GM19328 (cell line): Measurements from ENCODE around the gene PHACTR3.
"Not testable (repeated sequence)": the region's sequence is repeated elsewhere in the genome, so short reads cannot be mapped to it uniquely, and the experiment has no call there.

ENCODE experiments used
- ATAC-seq: cut with Tn5 transposase; IDR thresholded peaks from one replicate; pipeline ENCODE4 v1.9.1; 2021; ENCODE audit warnings: mild to moderate bottlenecking, moderate library complexity; ENCODE audit not compliant: unreplicated experiment

Gene PHACTR3

DNA sequence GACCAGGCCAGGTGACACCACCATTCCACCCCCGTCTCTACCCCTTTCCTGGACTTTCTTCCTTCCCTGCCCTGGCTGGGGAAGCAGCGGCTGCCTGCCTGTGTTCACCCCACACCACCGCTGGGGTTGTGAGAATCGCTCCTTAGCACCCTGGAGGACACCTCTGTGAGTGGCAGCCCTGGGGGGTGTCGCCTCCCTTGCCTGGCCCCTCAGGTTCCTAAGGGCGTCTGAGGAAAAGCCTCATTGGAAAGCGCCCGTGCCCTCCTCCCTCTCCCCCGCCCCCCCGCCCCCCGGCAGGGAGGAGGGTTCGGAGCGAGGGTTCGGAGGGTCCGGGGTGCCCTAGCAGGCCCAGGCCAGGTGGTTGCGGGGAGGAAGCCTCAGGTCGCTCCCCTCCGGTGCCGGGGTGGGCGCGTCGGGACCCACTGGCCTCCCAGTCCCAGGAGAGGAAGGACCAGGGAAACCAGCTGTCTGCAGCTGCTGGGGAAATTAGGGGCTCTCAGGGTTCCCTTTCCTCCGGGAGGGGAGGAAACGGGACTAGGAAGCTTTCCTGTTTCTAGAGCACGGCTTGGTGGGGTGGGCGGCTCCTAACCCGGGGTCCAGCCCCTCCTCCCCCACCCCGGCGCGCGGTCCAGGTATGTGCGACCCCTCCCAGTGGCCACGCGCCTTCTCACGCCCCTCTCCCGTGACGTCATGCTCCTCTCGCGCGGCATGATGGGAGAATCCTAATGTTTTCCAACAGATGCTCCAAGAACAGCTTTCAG lies at the start of gene PHACTR3:
TSS of gene PHACTR3 (plus strand) at position 760 of the 761 bp plus-strand sequence. CDS start 475 bp downstream, outside the sequence.
- ATAC-seq, result no peak

DNA sequence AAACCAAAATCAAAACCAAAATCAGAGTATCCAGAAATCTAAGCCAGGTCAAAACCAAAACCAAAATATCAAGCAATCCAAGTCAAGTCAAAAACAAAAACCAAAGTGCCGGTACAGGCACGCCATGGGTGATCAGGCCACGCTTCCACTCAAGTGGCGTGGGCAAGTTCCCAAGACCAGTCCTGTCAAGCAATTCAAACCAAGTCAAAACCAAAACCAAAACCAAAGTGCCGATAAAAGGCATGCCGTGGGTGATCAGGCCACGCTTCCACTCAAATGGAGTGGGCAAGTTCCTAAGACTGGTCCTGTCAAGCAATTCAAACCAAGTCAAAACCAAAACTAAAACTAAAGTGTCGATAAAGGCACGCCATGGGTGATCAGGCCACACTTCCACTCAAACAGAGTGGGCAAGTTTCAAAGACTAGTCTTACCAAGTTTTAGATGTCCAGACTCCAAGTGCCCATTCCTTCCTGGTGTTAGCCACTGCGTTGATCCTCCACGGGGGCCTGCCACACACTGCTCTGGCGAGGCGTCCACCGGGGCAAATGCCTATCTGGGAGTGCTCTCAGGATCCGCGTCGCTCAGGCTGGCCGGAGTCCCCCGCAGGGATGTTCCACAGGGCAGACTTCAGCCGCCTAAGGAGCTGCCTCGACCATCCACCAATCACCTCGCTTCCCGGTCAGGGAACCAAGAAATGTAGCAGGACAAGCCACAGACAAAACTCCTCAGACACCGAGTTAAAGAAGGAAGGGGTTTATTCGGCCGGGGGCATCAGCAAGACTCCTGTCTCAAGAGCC lies 46.4 kb upstream of the PHACTR3 start:
- ATAC-seq, result not testable (repeated sequence)

DNA sequence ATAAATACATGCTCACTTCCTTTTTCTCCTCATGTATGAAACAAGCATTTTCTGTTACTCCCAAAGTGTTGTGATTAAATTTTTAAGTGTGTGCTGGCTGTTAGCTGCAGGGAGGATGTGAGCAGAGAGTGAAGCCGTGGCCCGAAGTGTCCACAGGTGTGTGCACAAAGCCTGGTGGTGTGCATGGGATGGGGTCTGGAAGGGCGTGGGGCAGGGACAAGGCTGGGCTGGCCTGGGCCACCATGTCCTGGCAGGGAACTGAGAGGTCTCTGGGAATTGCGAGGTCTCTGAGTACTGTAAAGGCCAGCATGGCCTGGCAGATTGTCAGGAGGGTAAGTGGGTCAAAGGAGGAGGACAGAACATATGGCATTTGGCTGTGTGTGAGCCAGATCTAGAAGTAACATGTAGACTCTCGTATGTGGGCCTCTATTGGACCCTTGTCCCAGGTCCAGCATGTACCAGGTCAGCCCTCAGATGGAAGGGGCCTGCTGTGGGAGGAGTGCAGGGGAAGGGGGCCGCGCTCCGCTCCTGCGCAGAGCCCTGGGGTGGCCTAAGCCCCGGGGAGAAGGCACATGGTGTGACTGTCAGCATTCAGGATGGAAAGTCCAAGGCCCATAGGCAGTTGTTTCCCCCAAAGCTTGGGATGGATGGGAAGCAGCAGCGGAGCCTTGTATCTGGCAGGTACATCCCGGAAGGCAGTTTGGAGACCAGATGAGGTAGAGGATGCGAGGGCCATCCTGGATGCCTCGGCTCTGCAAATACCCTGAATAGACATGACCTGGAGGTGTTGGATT lies 45.1 kb upstream of the PHACTR3 start:
- ATAC-seq, result no peak

GRCh38 chr20:59559863-59560262 lies 44.5 kb upstream of the PHACTR3 start:
- no peak for ATAC-seq

GRCh38 chr20:59560588-59561227 lies 43.6 kb upstream of the PHACTR3 start:
- no peak for ATAC-seq

GRCh38 chr20:59561228-59561605 lies 43.1 kb upstream of the PHACTR3 start:
- ATAC-seq, result no peak

DNA sequence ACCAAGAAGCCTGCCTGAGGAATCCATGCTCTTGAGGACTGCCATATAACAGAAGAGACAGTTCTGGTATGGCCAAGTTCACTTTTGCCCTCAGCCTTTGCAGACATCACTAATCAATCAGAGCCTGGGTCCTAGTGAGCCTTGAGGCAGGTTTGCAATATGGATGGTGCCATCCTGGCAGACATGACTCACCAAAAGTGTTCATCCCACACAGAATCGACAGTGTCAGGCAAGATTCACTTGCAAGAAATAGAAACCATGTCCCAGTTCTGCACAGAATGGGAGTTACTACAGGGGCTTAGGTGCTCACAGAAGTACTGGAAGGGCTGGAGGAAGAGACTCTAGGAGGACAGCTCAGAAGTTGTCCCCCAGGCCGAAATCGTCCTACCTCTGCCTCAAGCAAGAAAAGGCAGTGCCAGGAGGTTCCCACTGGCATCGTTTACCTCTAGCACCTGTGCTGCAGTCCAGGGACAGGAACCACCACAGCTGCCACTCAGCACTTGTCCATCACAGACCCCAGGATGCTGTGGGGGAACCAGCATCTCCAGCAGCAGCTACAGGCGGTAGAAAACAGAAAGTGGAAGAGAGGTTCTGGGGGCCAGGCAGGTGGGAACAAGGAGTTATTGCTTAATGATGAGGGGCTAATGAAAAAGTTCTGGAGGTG lies 42.6 kb upstream of the PHACTR3 start:
- no peak for ATAC-seq

- ATAC-seq, result no peak
Observed at GRCh38 chr20:59564171-59564570, 40.2 kb upstream of the PHACTR3 start.

- no peak for ATAC-seq
Observed at GRCh38 chr20:59564943-59565342, 39.4 kb upstream of the PHACTR3 start.

DNA sequence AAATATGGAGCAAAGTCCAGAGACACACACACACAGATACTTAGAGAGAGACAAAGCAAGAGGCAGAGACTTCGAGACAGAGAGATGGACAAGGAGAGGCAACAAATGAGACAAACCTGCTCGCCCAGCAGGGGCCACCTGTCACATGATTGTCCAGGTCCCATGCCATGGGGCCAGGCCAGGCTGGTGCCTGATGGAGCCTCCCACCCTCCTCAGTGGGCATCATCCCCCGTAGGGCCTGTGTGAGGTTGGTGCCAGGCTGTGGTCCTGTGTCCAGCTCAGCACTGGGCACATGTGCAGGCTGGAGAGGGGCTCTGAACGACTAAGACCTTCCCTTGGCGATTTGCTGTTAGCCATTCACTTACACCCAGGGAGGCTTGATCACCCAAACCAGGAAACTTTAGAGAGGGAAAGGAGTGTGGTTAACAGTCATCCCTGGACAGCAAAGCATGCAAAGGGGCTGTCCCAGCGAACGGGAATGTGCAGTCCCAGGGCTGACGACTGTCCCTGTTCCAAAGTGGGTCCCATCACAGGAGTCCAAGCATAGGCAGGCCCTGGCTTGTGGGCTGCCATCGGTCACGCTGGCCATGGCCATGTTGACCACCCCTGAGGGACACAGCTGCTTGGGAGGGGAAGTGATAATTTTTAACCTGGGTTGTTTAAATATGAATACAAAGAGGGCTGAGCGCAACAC lies 38.4 kb upstream of the PHACTR3 start:
- no peak for ATAC-seq

DNA sequence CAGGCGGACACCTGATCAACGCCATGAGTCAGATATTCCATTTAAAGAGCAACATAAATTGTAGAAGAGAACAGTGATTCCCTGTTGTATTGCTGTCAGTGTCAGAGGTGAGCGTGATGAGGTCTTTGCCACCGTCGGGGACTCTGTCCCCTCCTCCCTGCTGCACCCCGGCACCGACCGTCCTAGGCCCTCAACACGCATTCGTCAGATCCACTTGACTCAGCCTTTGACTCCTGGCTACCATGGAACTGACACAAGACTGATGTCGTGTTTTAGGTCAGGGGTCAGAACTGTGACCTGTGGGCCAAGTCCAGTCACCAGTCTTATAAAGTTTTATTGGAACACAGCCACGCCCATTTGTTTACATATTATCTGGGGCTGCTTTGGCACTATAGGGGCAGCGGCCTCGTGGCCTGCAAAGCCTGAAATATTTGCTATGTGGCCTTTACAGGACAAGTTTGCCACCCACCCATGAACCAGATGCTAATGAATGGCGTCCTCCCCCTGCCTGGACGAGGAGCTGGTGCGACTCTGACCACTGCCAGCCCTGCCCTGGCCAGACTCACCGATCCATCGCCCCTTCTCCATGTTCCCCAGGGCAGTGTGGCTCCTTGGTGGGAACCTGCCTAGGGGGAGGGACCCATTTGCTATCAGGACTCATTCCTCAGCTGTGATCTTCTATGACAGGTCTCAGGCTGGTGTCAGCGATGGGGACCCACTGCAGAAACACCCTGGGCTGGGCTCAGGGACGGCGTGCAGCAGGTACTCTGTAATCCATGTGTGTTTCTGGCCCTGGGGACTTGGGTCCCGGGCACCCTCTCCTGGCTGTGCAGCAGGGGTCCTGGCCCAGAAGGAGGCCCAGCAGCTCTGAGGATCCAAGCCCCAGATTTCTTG lies 37.5 kb upstream of the PHACTR3 start:
- ATAC-seq, result no peak

- no peak for ATAC-seq
Observed at GRCh38 chr20:59567585-59568508, 36.5 kb upstream of the PHACTR3 start.

GRCh38 chr20:59568509-59569024 lies 35.8 kb upstream of the PHACTR3 start:
- ATAC-seq, result no peak

GRCh38 chr20:59569305-59569704 lies 35.0 kb upstream of the PHACTR3 start:
- no peak for ATAC-seq

DNA sequence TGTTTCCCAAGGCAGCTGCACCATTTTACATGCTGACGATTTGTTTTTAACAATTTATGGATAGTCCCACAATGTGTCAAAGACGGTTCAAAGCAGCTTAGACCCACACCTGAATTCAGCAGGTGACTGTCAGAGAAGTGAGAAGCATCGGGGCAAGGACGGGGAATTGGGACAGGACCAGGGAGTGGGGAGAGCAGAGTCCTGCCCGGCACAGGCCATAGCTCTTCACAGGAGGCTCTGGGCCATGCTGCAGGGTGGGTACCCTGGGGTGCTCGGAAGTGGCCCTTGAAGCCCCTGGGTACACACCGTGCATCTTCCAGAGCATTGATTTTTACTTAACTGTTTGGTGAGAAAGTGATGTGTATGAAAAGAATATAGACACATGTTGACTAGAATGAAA lies 33.2 kb upstream of the PHACTR3 start:
- no peak for ATAC-seq

- no peak for ATAC-seq
Observed at GRCh38 chr20:59571551-59572314, 32.6 kb upstream of the PHACTR3 start.

- ATAC-seq, result no peak
Observed at GRCh38 chr20:59572515-59572914, 31.8 kb upstream of the PHACTR3 start.
